Measurements from ENCODE around the gene FBXL17. TPM values are rescaled to one million over a fixed set of nuclear protein-coding genes. Genes with fewer than 3 reads are reported as not detected.

Gene FBXL17
- total RNA-seq, 1 donor from 2014 or later = 12.7 TPM

GRCh38 chr5:108149369-108149768 lies 232.5 kb downstream of the FBXL17 start:
- no peaks in the 10 kb centered on the region for H3K79me2 ChIP-seq (ENCODE audit: insufficient read depth, low read length)
- no peaks in the 10 kb centered on the region for H3K36me3 ChIP-seq (ENCODE audit: insufficient read depth, low read length)
- peaks cover 6% of the 10 kb centered on the region for H3K9me3 Mint-ChIP-seq (ENCODE audit: unreplicated experiment)
- H3K4me3 Mint-ChIP-seq (ENCODE audit: unreplicated experiment) = no peak overlapping the region
- peaks cover 18% of the 10 kb centered on the region for H3K4me1 Mint-ChIP-seq (ENCODE audit: low read depth, unreplicated experiment)
- no peak for TF ChIP-seq EZH2 (IDR thresholded peaks at IDR 0.05; ENCODE audit: insufficient read depth, low read length)
- no peak for TF ChIP-seq CTCF (IDR thresholded peaks at IDR 0.05; ENCODE audit: insufficient read depth, low read depth, low read length)
- no peak overlapping the region for H3K4me3 ChIP-seq (ENCODE audit: insufficient read depth, low read depth, low read length)
- no peak overlapping the region for H3K9ac ChIP-seq (ENCODE audit: low read length)
- H3K27me3 Mint-ChIP-seq (ENCODE audit: low read depth, unreplicated experiment) = no peaks in the 10 kb centered on the region
- no peaks in the 10 kb centered on the region for H3K9me3 ChIP-seq (ENCODE audit: insufficient read depth, low read depth, low read length)
- DNase-seq (ENCODE audit: low read depth) (no peak), FAIRE-seq (no peak)
- H3K27ac Mint-ChIP-seq (ENCODE audit: unreplicated experiment) = no peak overlapping the region
- no peaks in the 10 kb centered on the region for H3K4me1 ChIP-seq (ENCODE audit: insufficient read depth, low read length)
- H3K36me3 Mint-ChIP-seq (ENCODE audit: low read depth, unreplicated experiment) = peaks cover 11% of the 10 kb centered on the region
- H4K20me1 ChIP-seq (ENCODE audit: insufficient read depth, low read length) = no peaks in the 10 kb centered on the region
- H2AFZ ChIP-seq (ENCODE audit: low read depth, low read length) = no peak overlapping the region
- H3K27me3 ChIP-seq (ENCODE audit: insufficient read depth, low read length) = no peaks in the 10 kb centered on the region
- no peak overlapping the region for H3K4me2 ChIP-seq (ENCODE audit: low read length)
- H3K27ac ChIP-seq (ENCODE audit: low read depth, low read length) = no peak overlapping the region

- H3K27ac Mint-ChIP-seq (ENCODE audit: unreplicated experiment) = no peak overlapping the region
Observed at GRCh38 chr5:108148715-108149139, 233.2 kb downstream of the FBXL17 start.

More at GRCh38 chr5:108148715-108149139, 233.2 kb downstream of the FBXL17 start:
- FAIRE-seq (no peak), DNase-seq (ENCODE audit: low read depth) (peak; percentile 3)
- H4K20me1 ChIP-seq (ENCODE audit: insufficient read depth, low read length) = no peaks in the 10 kb centered on the region
- H3K27ac ChIP-seq (ENCODE audit: low read depth, low read length) = no peak overlapping the region
- H3K36me3 ChIP-seq (ENCODE audit: insufficient read depth, low read length) = no peaks in the 10 kb centered on the region
- H3K4me1 ChIP-seq (ENCODE audit: insufficient read depth, low read length) = no peaks in the 10 kb centered on the region
- no peaks in the 10 kb centered on the region for H3K79me2 ChIP-seq (ENCODE audit: insufficient read depth, low read length)
- Mint-ChIP-seq H3K27me3 (ENCODE audit: low read depth, unreplicated experiment) (no peaks in the 10 kb centered on the region), H3K9me3 (ENCODE audit: unreplicated experiment) (peaks cover 2% of the 10 kb centered on the region), H3K36me3 (ENCODE audit: low read depth, unreplicated experiment) (peaks cover 8% of the 10 kb centered on the region), H3K4me1 (ENCODE audit: low read depth, unreplicated experiment) (peaks cover 23% of the 10 kb centered on the region), H3K4me3 (ENCODE audit: unreplicated experiment) (no peak overlapping the region)
- no peak overlapping the region for H3K4me2 ChIP-seq (ENCODE audit: low read length)
- no peaks in the 10 kb centered on the region for H3K9me3 ChIP-seq (ENCODE audit: insufficient read depth, low read depth, low read length)
- H3K4me3 ChIP-seq (ENCODE audit: insufficient read depth, low read depth, low read length) = no peak overlapping the region
- TF ChIP-seq EZH2 (IDR thresholded peaks at IDR 0.05; ENCODE audit: insufficient read depth, low read length) = no peak
- TF ChIP-seq CTCF (IDR thresholded peaks at IDR 0.05; ENCODE audit: insufficient read depth, low read depth, low read length) = peak; percentile 50
- no peaks in the 10 kb centered on the region for H3K27me3 ChIP-seq (ENCODE audit: insufficient read depth, low read length)
- H3K9ac ChIP-seq (ENCODE audit: low read length) = no peak overlapping the region
- H2AFZ ChIP-seq (ENCODE audit: low read depth, low read length) = no peak overlapping the region
